GM19043 (cell line): ENCODE measurements around the gene PSMD14.

ENCODE experiments used
- ATAC-seq: cut with Tn5 transposase; IDR thresholded peaks from one replicate; pipeline ENCODE4 v1.9.1; 2021; ENCODE audit warnings: low read depth; ENCODE audit not compliant: unreplicated experiment

PSMD14 gene

GRCh38 chr2:161374446-161374845 is 66.2 kb downstream of the PSMD14 start:
- ATAC-seq, result no peak

GRCh38 chr2:161379740-161380139 is 71.5 kb downstream of the PSMD14 start:
- ATAC-seq, result no peak

GRCh38 chr2:161381546-161381945 is 73.3 kb downstream of the PSMD14 start:
- no peak for ATAC-seq

- no peak for ATAC-seq
Measured at GRCh38 chr2:161382747-161383146, 74.5 kb downstream of the PSMD14 start.

GRCh38 chr2:161384864-161385263 is 76.6 kb downstream of the PSMD14 start:
- peak; percentile 56 for ATAC-seq

GRCh38 chr2:161386228-161386824 is 78.1 kb downstream of the PSMD14 start:
- ATAC-seq, result peak; percentile 70

- ATAC-seq, result no peak
Measured at GRCh38 chr2:161388146-161388779, 80.0 kb downstream of the PSMD14 start.

- ATAC-seq, result no peak
Measured at GRCh38 chr2:161391737-161392506, 83.7 kb downstream of the PSMD14 start.

GRCh38 chr2:161400076-161400475 is 91.9 kb downstream of the PSMD14 start:
- ATAC-seq, result no peak

GRCh38 chr2:161402297-161402696 is 94.1 kb downstream of the PSMD14 start:
- no peak for ATAC-seq

GRCh38 chr2:161406316-161406715 is 98.1 kb downstream of the PSMD14 start:
- ATAC-seq, result no peak

GRCh38 chr2:161407597-161407996 is 99.4 kb downstream of the PSMD14 start:
- no peak for ATAC-seq

- no peak for ATAC-seq
Measured at GRCh38 chr2:161409308-161409907, 101.2 kb downstream of the PSMD14 start.

- no peak for ATAC-seq
Measured at GRCh38 chr2:161412346-161412745, 104.1 kb downstream of the PSMD14 start.

- ATAC-seq, result peak; percentile 30
Measured at GRCh38 chr2:161414042-161415033, 106.1 kb downstream of the PSMD14 start.

- ATAC-seq, result peak; percentile 35
Measured at GRCh38 chr2:161415034-161415986, 107.1 kb downstream of the PSMD14 start.

GRCh38 chr2:161415987-161416707 is 107.9 kb downstream of the PSMD14 start, which contains the start of gene TBR1:
TSS of gene TBR1 (plus strand) at chr2:161416297. CDS start at chr2:161416411, 114 bp downstream.
- no peak for ATAC-seq

- ATAC-seq, result no peak
Measured at GRCh38 chr2:161416708-161417437, 108.6 kb downstream of the PSMD14 start.
